ENCODE measurements around the gene BPHL.

Gene BPHL

GRCh38 chr6:3094815-3095214 is 23.7 kb upstream of the BPHL start:
- H3K9me3 ChIP-seq (ENCODE audit: severe bottlenecking) = no peaks in the 10 kb centered on the region
- peaks cover 29% of the 10 kb centered on the region for H3K36me3 ChIP-seq (ENCODE audit: low read depth)
- DNase-seq (ENCODE audit: low spot score) = no peak

GRCh38 chr6:3102875-3103274 is 15.6 kb upstream of the BPHL start:
- no peaks in the 10 kb centered on the region for H3K9me3 ChIP-seq (ENCODE audit: severe bottlenecking)
- H3K4me3 ChIP-seq (ENCODE audit: severe bottlenecking) = no peak overlapping the region
- no peaks in the 10 kb centered on the region for H3K27me3 ChIP-seq (ENCODE audit: insufficient read depth, poor library complexity, severe bottlenecking)
- H3K27ac ChIP-seq (ENCODE audit: poor library complexity, severe bottlenecking) = no peak overlapping the region
- no peaks in the 10 kb centered on the region for H3K4me1 ChIP-seq (ENCODE audit: insufficient read depth, poor library complexity, severe bottlenecking)
- no peak for ATAC-seq (ENCODE audit: low read depth)
- no peak for DNase-seq (ENCODE audit: low spot score)
- TF ChIP-seq CTCF (IDR thresholded peaks at IDR 0.05; ENCODE audit: poor library complexity, severe bottlenecking) = no peak
- peaks cover 53% of the 10 kb centered on the region for H3K36me3 ChIP-seq (ENCODE audit: low read depth)

More at GRCh38 chr6:3094815-3095214, 23.7 kb upstream of the BPHL start:
- Histone ChIP-seq H3K4me1 (ENCODE audit: insufficient read depth, poor library complexity, severe bottlenecking) (no peaks in the 10 kb centered on the region), H3K27ac (ENCODE audit: poor library complexity, severe bottlenecking) (no peak overlapping the region), H3K27me3 (ENCODE audit: insufficient read depth, poor library complexity, severe bottlenecking) (no peaks in the 10 kb centered on the region), H3K4me3 (ENCODE audit: severe bottlenecking) (no peak overlapping the region)
- TF ChIP-seq CTCF (IDR thresholded peaks at IDR 0.05; ENCODE audit: poor library complexity, severe bottlenecking) = no peak
- no peak for ATAC-seq (ENCODE audit: low read depth)

- Histone ChIP-seq H3K27me3 (ENCODE audit: insufficient read depth, poor library complexity, severe bottlenecking) (no peaks in the 10 kb centered on the region), H3K36me3 (ENCODE audit: low read depth) (peaks cover 53% of the 10 kb centered on the region), H3K4me1 (ENCODE audit: insufficient read depth, poor library complexity, severe bottlenecking) (no peaks in the 10 kb centered on the region), H3K9me3 (ENCODE audit: severe bottlenecking) (no peaks in the 10 kb centered on the region), H3K4me3 (ENCODE audit: severe bottlenecking) (no peak overlapping the region), H3K27ac (ENCODE audit: poor library complexity, severe bottlenecking) (no peak overlapping the region)
- ATAC-seq (ENCODE audit: low read depth) = no peak
- TF ChIP-seq CTCF (IDR thresholded peaks at IDR 0.05; ENCODE audit: poor library complexity, severe bottlenecking) = no peak
- no peak for DNase-seq (ENCODE audit: low spot score)
Measured at GRCh38 chr6:3108746-3109414, 9.6 kb upstream of the BPHL start.

GRCh38 chr6:3109761-3110160 is 8.8 kb upstream of the BPHL start:
- Histone ChIP-seq H3K9me3 (ENCODE audit: severe bottlenecking) (no peaks in the 10 kb centered on the region), H3K27me3 (ENCODE audit: insufficient read depth, poor library complexity, severe bottlenecking) (no peaks in the 10 kb centered on the region), H3K36me3 (ENCODE audit: low read depth) (peaks cover 46% of the 10 kb centered on the region), H3K4me3 (ENCODE audit: severe bottlenecking) (no peak overlapping the region), H3K27ac (ENCODE audit: poor library complexity, severe bottlenecking) (no peak overlapping the region), H3K4me1 (ENCODE audit: insufficient read depth, poor library complexity, severe bottlenecking) (no peaks in the 10 kb centered on the region)
- no peak for ATAC-seq (ENCODE audit: low read depth)
- no peak for DNase-seq (ENCODE audit: low spot score)
- no peak for TF ChIP-seq CTCF (IDR thresholded peaks at IDR 0.05; ENCODE audit: poor library complexity, severe bottlenecking)

GRCh38 chr6:3114377-3114776 is 4.1 kb upstream of the BPHL start:
- DNase-seq (ENCODE audit: low spot score) = no peak
- Histone ChIP-seq H3K9me3 (ENCODE audit: severe bottlenecking) (no peaks in the 10 kb centered on the region), H3K4me1 (ENCODE audit: insufficient read depth, poor library complexity, severe bottlenecking) (peaks cover under 1% of the 10 kb centered on the region), H3K27me3 (ENCODE audit: insufficient read depth, poor library complexity, severe bottlenecking) (no peaks in the 10 kb centered on the region), H3K4me3 (ENCODE audit: severe bottlenecking) (no peak overlapping the region), H3K27ac (ENCODE audit: poor library complexity, severe bottlenecking) (no peak overlapping the region), H3K36me3 (ENCODE audit: low read depth) (peaks cover 24% of the 10 kb centered on the region)
- ATAC-seq (ENCODE audit: low read depth) = no peak
- TF ChIP-seq CTCF (IDR thresholded peaks at IDR 0.05; ENCODE audit: poor library complexity, severe bottlenecking) = no peak

All from RWPE2 (cell line).